IPS DF 19.7 (cell line): ENCODE results near the gene NARF.

Experiments
- DNase-seq: peaks from one replicate; pipeline ENCODE4 v3.0.0-alpha.2; 2013; ENCODE audit warnings: low read depth, low spot score

NARF gene

DNA sequence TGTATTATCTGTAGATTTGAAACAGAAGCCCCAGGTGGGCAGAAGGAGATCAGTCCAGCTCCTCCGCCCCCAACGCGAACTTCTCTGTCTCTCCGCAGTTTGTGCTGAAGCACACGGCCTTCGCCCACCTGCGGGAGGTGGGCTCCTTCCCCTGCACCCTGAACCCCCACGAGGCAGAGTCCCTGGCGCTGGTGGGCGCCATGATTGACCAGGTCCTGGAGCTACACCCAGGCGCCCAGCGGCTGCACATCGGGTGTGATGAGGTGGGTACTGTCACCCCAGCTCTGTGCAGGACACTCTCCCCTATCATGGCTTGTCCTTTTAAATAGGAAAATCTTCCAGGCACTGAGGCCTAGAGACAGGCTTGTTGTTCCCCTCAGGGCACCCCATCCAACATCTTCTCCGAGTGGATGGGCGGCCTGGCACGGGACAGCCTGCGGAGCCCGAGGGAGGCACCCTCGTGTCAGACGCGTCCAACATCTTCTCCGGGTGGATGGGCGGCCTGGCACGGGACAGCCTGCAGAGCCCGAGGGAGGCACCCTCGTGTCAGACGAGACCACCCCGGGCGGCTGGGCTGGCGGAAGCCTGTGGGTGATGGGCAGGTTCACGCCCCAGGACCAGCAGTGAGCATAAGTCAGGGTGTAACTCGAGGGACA, 24.9 kb upstream of the NARF start:
- no peak for DNase-seq

DNA sequence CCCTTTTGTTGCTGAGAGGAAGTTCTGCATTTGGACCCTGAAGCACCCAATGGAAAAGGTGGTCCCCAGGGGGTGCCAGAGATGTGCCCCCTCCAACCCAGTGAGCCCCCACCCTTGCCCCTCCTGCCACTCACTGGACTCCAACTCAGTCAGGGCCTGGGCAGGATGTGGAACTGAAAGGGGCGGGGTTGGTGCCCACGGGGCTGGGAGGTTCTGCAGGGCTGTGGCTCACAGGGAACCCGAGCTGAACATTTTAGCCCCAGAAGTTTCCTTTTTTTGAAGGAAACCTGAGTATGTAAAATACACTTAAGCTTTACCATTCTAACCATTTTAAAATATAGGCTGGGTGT, 24.4 kb upstream of the NARF start:
- DNase-seq = no peak

DNA sequence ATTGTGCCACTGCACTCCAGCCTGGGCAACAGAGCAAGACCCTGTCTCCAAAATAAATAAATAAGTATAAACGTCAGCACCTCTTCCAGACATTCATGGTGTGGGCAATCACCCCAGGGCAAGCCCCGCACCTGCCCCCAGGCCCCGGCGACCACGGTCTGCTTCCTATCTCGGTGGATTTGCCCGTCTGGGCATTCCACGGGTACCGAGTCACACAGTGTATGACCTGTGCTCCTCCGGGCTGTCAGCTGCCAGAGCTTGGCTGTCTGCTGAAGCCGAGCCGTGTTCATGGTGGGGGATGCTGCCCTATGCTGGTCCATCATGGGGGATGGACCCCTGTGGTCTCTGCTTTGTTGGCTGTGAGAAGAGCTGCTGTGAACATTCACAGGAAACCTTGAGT, 23.4 kb upstream of the NARF start:
- no peak for DNase-seq

DNA sequence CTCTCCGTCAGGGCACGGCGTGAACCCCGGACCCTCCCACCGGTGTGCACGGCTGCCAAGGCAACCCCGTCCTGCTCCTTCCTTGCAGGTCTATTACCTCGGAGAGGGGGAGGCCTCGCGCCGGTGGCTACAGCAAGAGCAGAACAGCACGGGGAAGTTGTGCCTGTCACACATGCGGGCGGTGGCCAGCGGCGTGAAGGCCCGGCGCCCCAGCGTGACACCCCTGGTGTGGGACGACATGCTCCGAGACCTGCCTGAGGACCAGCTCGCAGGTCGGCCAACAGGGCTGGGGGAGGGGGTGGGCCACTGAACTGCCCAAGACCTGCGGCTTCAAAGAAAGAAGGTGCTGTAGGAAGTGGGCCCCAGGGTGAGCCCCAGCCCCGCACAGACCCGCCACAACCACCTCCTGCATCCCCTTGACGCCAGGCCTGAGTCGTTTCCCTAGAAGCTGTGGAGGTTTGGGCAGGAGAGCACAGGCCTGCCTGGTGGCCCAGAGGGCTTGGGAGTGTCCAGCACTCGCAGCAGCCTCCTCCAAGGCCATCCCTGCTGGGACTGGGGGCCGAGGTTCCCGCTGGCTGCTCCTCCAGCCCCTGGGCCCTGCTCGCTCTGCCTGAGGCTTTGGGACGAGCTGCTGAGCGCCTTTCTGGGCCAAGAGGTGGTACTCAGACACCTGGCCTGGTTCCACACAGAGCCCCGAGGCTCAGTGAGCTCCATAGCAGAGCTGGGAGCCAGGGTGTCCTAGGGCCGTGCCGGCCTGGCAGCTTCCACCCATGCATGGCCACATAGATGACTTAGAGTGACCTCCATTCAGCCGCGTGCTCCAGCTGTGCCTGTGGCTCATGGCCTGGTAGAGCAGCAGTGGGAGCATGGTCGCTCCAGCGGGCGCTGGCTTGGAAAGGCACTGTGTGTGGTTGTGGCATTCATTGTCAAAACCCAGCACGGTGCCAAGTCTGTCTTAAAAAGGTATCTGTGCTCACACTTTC, 22.6 kb upstream of the NARF start:
- DNase-seq = no peak

DNA sequence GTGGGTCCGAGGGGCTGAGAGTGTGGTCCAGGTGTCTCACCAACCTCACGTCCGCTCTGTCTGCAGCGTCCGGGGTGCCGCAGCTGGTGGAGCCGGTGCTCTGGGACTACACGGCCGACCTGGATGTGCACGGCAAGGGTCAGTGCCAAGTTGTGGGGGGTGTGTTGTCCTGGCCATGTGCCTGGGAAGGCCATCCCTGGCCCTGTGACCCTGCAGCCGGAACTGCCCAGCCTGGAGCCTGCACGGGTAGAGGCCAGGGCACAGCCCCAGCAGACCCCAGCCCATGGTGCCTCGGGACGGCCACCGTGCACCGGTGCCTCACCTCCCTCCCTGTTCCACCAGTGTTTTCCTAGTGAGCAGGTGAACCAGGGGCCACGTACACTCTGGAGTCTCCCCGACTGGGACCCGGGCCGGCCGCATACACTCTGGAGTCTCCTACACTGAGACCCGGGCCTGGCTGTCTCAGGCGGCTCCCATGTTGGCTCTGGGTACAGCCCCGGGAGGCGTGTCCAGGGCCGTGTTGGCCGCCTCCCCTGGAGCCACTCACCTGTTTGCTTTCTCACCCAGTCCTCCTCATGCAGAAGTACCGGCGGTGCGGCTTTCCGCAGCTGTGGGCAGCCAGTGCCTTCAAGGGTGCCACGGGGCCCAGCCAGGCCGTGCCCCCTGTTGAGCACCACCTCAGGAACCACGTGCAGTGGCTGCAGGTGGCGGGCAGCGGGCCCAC, 21.8 kb upstream of the NARF start:
- DNase-seq = no peak

DNA sequence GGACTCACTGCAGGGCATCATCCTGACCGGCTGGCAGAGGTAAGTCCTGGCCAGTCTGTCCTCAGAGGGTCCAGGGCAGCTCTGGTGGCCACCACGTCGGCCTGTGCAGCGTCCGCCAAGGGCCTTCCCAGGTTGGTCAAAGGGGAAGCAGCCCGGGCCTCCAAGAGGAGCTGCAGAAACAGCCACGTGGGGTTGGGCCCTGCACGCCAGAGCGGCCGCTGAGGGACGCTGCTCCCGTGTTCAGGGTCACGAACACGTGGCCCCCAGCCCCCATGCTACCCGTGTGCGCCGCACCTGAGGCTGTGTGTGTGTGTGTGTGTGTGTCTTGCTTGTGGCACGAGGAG, 21.2 kb upstream of the NARF start:
- DNase-seq = no peak

DNA sequence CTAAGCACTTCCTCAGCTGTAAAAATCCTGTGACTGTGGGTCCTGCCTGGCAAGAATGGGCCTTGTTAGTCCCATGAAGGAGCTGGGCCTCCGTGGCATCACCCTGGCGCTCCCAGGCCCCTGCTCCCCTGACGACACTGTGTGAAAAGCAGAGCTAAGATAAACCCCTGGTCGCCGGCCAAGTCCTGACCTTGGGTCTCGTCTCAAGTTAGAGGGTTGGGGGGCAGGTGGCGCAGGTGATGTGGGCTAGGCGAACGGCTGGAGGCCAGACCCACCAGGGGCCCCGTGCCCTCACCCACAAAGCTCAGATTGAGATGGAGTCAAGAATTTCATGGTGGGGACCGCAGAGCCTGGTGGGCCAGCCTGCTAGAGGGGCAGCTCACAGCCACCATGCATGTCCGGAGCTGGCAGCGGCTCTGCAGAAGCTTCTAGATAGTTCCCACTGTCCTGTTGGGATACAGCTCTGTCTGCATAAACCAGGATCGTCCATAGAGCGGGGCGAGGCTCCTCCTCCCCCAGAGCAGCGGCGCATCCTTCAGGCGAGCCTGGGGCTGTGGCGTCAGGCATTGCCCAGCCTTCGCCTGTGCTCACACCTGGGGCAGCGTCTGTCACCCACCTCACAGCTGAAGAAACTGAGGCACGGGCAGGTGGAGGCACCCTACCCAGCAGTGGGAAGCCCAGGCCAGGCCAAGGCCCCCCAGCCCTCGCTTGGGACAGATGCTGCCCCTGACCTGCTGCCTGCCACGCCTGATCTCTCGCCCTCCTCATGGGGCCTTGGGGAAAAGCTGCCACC, 19.9 kb upstream of the NARF start:
- no peak for DNase-seq

DNA sequence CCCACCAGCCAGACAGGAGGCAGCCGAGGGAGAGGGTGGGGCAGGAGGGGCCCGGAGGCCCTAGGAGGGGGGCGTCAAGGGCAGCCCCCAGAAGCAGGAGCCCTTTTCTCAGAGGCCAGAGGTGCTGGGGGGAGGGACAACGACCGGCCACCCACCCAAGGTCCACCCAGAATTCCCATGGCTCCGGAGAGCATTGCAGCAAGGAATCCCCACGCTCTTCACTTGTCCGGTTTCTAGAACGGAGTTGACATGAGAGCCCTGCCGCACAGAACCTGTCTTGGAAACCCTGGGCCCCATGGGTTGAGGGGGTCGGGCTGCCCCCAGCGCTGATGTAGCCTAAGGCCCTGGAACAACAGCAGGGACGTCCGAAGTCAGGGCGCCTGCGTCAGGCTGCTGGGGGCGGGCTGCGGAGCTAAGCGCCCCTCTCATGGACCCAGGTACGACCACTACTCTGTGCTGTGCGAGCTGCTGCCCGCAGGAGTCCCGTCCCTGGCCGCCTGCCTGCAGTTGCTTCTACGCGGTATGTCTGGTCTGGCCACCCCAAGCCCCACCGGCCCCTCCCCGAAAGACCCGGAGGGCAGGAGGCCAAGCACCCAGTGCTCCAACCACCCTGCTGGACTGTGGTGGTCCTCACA, 19.2 kb upstream of the NARF start:
- no peak for DNase-seq

DNA sequence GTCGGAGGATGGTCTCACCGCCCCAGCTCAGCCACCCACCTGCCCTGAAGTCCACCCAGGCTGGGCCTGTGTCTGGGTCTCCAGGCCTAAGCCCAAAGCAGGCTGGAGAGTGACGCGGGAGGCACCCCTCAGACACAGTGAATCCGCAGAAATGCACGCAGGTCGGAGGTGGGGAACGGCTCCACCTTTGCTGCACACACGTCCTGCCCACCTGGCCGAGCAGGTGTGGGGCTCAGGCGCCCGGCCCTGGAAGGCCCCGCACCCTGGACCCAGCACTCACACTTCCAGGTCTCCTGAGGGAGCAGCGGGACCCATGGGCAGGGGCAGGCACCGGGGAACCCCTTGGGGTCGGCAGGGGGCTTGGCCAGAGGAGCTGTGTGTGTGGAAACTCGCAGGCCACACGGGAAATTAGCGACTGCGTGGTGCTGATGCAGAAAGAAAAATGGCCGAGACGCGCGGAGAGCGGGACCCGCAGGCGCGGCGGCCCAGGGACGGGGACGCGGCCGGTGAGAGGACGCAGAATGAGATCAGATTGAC, 18.6 kb upstream of the NARF start:
- DNase-seq = no peak

DNA sequence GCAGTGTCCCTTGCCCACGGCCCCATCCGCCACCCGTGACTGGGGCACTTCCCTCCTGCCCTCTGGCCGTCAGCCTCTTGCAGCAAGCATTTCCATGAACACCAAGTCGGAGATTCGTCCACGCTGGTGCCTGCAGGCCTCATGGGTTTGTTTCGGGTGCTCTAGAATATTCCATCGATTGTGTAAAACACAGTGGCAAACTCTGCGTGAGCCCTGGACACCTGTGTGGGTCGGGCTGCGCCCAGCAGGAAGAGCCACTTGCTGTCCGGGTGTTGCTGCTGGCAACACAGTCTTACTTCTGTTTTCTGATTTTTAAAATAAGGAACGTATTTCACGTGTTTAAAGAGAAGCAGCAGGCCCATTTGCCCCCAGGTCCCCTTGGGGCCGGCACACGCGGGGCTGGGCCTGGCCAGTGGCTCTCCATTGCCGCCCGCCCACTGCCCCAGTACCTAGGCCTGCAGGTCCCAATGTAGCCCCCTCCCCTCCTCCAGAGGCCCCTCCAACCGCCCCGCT, 18.0 kb upstream of the NARF start:
- no peak for DNase-seq

DNA sequence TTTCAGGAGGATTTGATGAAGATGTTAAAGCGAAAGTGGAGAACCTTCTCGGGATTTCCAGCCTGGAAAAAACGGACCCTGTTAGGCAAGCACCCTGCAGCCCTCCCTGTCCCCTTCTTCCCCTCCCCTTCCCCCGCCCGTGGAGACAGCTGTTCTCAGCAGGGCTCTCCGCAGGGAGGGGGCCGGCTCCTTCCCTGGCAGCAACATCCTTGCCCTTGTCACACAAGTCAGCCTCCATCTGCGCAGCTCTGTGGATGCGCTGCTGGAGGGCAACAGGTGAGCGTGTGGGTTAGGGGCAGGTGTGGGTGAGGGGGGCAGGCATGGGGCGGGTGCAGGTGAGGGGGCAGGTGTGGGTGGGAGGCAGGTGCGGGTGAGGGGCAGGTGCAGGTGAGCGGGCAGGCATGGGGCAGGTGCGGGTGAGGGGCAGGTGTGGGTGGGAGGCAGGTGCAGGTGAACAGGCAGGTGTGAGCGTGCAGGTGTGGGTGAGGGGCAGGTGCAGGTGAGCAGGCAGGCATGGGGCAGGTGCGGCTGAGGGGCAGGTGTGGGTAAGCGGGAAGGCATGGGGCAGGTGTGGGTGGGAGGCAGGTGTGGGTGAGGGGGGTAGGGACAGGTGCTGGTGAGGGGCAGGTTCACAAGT, 17.4 kb upstream of the NARF start:
- no peak for DNase-seq

DNA sequence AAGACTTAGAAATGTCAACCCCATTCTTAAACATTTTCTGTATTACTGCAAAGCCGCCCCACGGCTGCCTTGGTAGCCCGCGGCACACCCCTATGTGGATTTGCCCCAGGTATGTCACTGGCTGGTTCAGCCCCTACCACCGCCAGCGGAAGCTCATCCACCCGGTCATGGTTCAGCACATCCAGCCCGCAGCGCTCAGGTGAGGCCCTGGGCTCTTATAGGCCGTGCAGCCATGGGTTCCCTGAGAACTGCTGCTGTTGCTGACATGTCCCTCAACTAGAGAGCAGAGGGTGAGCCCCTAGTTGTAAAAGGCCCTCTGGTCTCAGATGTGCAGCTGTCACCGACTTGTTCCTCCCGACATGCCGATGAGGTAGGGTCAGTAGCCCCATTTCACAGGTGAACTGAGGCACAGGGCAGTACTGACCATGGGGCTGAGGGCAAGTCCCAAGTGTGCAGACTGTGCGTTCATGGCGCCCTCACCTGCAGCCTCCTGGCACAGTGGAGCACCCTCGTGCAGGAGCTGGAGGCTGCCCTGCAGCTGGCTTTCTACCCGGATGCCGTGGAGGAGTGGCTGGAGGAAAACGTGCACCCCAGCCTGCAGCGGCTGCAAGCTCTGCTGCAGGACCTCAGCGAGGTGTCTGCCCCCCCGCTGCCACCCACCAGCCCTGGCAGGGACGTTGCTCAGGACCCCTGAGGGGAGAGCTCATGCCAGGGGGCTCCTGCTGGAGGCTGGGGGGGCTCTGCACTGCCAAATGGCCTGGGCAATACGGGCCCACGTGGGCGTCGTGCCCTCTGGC, 16.7 kb upstream of the NARF start:
- no peak for DNase-seq

DNA sequence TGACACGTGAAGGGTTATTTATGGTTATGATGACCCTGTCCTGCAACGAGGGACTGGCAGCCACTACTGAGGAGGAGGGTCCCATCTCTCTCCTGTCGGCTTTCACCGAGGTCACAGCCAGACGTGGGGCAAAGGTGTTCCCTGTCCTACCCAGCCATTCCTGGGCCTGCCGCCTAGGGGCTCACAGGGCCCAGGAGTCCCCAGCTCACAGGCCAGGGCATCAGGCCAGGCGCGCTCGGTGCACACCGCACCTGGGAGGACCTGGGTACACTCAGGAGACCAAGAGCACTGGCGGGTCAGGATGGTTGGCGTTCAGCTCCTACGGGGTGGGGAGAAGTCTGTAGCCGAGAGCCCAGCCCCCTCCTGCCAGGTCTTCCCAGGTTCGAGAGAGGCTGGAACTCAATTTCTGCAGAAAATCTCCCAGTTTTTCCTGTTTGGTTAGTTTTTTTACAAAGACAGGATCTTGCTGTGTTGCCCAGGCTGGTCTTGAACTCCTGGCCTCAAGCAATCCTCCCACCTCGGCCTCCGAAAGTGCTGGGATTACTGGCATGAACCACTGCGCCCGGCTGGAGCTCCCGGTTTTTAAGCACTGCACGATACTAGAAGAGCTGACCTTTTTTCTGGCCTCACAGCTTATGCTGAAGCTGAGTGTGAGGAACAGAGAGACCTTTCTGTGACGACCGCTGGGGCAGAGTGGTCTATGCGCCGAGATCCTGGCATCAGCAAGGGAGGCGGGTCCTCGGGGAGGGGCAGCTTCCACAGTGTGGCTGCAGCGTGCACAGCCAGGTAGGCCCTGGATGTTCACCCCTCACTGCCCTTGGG, 15.7 kb upstream of the NARF start:
- DNase-seq = no peak

DNA sequence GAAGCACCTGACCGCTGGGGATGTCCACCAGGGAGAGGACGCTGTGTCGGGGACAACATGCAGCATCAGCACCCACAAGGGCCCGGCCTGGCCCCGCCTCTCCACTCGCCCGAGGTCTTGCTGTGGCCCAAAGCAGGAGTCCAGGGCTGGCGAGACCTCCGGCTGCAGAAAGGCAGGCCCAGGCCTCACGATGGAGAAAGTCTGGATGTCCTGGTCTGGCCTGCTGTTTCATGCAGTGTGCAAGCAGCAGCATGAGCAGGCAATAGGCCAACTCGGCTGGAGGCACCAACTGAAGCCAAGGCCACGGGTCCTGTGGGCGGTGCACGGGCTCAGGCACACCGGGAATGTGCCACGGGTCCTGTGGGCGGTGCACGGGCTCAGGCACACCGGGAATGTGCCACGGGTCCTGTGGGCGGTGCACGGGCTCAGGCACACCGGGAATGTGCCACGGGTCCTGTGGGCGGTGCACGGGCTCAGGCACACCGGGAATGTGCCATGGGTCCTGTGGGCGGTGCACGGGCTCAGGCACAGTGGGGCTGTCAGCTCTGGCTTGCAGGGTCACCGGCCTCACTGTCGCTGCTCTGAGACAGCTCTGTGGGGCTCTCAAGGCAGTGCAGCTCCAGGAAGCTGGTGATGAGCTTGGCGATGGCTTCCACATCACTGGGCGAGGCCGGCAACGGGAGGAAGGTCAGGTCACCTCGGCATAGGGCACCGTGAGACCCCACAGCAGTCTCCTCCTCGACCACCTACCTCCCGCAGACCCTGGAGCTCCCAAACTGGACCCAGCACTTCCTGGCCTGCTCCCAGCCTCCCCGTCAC, 14.9 kb upstream of the NARF start:
- no peak for DNase-seq

DNA sequence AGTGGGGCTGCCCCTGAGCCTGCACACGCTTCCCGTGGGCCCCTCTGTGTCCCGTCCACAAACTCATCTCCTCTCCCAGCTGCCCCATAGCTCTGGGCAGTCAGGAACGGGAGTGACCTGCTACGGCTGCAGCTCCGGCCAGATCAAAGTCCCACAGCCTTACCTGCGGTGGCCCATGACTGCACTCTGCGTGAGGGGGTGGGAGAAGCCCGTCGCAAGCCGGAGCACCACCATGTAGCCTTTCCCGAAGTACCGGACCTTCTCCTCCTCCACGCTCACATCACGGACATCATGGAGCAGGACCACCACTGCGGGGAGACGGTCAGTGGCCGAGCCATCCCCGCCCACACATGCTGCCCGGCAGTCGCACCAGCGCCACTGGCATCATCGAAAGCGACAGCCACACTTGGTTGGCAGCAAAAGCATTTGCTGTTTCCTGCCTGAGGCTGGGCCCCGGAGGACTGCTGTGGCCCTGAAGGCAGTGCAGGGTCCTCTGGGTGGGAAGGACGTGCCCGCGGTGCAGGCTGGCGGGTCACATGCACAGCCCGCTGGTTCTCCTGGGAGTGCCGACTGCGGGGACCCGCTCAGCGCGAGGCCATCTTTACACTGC, 14.2 kb upstream of the NARF start:
- no peak for DNase-seq

DNA sequence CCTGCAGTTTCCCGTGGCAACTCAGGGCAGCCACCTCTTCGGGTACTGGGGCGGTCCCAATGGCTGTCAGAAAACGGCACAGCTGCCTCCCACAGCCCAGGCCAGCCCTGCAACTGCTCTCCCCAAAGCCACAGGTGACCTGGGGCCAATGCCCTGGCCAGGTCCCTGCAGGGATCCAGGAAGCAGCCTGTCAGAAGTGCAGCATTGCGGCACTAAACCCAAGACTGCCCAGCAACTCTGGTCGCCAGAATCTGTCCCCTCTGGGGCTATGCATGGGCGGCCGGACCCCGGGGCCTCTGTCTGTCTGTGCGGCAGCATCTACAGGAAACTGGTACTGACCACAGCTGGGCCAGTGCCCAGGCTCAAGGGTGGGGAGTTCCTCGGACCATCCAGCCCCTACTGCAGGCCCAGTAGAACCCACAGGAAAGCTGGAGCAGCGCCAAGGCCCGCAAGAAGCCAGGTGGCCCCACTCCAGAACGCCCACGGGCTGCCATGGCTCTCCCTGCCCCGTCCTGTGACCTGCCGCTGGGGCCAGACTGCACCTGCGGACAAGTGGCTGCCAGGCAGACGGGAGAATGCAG, 13.5 kb upstream of the NARF start:
- DNase-seq = no peak

DNA sequence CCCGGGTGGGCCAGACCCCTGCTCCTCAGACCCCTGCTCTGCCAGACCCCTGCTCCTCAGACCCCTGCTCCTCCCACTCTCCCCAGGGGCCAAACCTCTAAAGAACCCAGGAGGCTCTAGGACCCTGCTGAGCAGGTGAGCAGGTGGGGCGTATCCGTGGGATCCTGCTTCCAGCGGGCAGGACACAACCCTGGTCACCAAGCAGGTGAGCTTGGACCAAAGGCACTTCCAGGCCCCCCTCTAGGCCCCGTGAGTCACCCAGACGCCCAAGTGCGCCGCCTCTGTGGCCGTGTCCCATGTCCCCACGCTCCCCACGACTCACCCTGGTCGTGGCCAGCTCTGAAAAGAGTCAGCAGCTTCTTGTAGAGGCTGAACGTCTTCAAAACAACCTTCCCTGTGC, 13.0 kb upstream of the NARF start:
- DNase-seq = no peak
